NCI-H460 (cell line): ENCODE data around the gene HDC. TPM values are rescaled to one million over a fixed set of nuclear protein-coding genes. Genes with fewer than 3 reads are reported as not detected.

ENCODE experiments used
- DNase-seq: peaks from one replicate; pipeline ENCODE4 v3.0.0-alpha.2; 2016; ENCODE audit warnings: low read depth; ENCODE audit errors: extremely low read depth
- small RNA-seq, 2 experiments: library from RNA; depleted of rRNA; stranded (forward); fragments of <200 nt; gene quantifications; one replicate each; pipeline ENCODE3, GENCODE V24; 2014
- total RNA-seq: library from RNA; depleted of rRNA; stranded (reverse); fragments of >200 nt; shearing (Covaris generic); gene quantifications from 2 replicates; pipeline ENCODE4 v1.2.3, GENCODE V29; 2014; rRNA removed

Gene HDC
- total RNA-seq, 1 experiment from 2014 or later = 0.10 TPM

GRCh38 chr15:50228866-50229265 is 36.7 kb downstream of the HDC start:
- DNase-seq = no peak

- DNase-seq = no peak
Observed at GRCh38 chr15:50227076-50227475, 38.5 kb downstream of the HDC start.

DNA sequence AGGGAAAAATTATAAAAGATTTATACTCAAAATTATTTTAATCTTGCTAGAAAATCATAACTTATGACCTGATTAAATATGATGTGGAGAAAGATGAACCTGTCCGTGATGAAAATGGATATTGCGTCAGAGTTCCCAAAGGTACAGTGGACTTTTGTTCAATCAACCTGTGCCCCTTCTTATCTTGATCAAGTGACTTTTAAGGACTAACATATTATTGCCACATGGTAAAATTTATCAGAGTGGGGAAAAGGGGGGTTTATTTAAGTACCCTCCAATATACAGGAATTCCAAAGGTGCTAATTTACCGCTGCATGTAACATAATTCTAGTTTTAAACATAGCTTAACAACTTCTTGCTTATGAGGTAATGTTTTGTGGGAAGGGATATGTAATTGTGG is 39.6 kb downstream of the HDC start:
- DNase-seq = no peak

DNA sequence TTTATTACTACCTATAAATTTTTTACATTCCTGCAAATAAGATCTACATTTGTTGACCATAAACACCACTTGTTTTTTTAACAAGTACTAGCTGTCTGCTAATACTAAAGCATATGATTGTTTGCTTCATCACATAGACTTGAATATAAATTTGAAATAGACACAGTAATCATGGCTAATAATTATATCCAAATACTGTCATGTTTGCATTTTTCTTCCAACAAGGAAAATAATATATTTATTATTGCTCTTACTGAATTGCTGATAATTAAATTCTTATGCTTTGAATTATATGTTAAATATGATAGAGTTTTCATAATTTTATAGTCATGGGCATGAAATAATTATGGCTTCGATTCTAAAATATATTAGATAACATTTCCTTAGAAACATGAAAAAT is 40.5 kb downstream of the HDC start:
- no peak for DNase-seq

DNA sequence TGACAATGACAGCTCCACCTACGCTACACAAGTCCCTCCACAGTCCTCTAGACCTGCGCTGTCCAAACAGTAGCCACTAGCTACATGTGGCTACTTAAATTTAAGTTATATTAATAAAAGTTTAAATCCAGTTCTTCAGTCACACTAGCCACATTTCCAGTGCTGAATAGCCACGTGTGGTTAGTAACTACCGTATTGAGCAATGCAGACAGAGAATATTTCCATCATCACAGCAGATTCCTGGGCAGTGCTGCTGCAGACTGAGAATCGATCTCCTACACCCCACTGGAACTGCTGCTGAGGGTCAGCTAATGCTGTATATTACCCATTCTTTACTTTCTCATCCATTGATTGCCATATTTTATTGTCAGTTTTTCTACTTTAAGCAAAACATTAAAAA is 40.9 kb downstream of the HDC start:
- no peak for DNase-seq

- DNase-seq = no peak
Observed at GRCh38 chr15:50222181-50222580, 43.3 kb downstream of the HDC start.

DNA sequence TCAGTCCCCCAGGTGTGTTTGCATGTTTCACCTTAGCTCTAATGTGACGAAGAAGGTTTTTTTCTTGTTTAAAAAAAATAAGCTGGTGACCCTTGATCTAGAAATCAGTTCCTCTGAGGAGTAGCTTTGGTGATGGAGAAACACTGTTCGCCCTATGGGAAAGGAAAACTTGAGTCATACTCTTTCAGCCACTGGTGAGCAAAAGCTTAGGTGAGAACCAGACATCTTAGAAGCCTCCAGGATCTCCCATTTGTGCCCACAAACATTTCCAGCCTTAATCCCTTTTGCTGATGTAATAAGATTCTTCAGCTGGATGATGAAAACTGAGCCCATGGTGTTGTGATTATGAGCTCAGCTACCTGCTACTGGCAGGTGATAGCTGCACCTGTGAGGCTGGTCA is 45.7 kb downstream of the HDC start:
- no peak for DNase-seq

- no peak for DNase-seq
Observed at GRCh38 chr15:50218691-50219090, 46.8 kb downstream of the HDC start.

GRCh38 chr15:50218291-50218690 is 47.2 kb downstream of the HDC start:
- no peak for DNase-seq

DNA sequence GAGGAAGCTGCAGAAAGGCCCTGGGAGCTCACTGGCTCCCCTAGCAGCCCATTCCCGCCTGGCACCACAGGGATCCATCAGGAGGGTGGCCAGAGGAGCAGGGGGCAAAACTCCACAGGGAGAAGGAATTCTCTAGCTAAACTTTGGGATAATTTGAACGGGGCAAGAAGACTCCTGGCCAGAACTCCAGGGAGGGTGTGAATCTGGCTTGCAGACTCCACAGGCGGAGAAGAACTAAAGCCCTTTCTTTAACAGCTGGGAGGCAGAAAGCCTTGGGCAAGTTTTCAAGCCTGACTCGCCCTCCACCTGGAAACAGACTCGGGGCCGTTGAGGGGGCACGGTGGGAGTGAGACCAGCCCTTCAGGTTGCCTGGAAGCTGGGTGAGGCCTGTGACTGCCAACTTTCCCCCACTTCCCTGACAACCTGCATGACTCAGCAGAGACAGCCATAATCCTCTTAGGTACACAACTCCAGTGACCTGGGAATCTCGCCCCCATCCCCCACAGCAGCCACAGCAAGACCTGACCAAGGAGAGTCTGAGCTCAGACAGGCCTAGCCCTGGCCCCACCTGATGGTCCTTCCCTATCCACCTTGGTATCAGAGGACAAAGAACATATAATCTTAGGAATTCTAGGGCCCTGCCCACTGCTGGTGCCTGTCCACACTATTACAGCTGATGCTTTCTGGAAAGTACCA is 54.9 kb downstream of the HDC start:
- no peak for DNase-seq

DNA sequence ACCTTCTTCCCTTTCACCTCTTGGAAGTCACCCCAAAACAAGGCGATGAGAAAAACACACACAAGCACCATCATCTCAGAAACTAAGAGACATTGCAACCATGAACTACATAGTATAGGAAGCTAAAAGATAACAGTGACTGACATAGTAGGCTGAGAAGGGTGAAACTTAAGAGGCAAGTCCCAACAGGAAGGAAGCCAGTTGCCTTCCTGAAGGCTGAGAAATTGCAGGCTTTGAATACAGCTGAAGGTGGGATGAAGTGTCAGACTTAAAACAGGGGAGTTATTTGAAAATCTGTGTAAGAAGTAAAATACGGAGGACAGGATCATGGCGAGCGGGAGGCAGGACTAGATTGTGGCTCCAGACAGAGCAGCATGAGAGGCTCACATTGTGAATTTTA is 55.7 kb downstream of the HDC start:
- DNase-seq = no peak

DNA sequence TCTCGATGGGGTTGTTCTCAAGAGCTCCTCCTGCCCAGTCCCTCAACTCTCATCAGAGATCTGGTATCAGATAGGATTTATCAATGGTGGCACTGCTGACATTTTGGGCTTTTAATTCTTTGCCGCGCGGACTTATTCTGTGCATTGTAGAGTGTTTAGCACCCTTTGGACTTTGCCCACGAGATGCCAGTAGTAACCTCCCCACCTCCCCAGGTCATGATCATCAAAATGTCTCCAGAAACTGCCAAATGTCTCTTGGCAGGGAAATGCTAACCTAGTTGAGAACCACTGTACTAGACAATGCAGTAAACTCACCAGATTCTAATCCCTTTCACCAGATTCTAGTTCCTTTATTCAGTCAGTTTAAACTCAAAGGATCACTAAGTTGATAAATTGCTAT is 59.5 kb downstream of the HDC start:
- DNase-seq = no peak

DNA sequence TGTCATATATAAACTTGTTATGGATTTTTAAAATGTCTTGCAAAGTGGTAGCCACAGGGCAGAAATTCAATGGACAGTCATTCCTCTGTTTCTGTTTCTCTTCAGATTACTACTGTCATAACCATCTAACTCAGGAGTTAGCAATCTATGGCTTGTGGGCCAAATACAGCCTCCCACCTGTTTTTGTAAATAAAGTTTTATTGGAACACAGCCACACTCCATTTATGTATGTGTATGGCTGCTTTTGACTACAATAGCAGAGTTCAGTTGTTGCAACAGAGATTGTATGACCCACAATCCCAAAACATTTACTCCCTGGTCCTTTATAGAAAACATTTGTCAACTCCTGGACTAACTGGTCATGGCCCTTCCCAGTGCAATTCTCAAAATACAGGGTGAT is 63.5 kb downstream of the HDC start:
- DNase-seq = no peak

DNA sequence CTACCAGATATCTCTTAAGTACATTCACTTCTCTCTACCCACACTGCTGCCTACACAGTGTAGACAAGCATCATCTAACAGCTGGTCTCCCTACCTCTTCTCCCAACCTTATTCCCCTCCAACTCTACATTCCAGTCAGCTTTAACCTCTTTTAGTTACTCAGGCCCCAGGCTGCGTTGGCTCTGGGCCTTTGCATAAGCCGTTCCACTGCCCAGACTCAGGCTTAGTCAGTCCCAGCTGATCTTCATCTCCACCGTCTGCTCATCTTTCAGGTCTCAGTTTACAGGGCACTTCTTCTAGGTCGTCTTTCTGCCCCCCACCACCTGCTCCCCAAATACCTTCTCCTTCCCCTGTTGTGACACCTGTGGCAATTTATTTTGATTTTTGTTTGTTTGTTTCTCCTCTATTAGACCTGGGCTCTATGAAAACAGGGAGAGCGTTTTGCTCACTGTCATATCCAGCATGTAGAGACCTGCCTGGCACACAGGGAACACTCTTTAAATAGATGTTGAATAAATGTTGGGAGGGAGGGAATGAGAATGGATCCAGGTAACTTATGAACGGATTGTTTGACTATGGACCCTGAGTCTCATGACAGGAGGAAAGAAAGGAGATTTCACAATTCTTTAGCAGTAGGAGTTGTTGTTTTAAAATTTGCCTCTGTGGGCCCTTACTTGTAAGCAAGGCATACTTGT is 72.5 kb downstream of the HDC start:
- no peak for DNase-seq

- no peak for DNase-seq
Observed at GRCh38 chr15:50192164-50192563, 73.4 kb downstream of the HDC start.

Small RNA genes within 50 kb of the gene (small RNA-seq; reads per million reads assigned to genes)
- 0 reads per million in 2 experiments for gene RF00019

Other genes with a start within 250 kb of the HDC start
- gene ATP8B4, start 146.5 kb downstream of the HDC start, total RNA-seq = 2.8 and 4.2 TPM in 2 replicates
- 18.7 and 20.0 TPM in 2 replicates for gene SLC27A2, start 83.5 kb downstream of the HDC start, total RNA-seq
- 68.2 and 71.1 TPM in 2 replicates for gene GABPB1, start 89.5 kb upstream of the HDC start, total RNA-seq
- 67.9 and 69.2 TPM in 2 replicates for gene USP8, start 158.7 kb upstream of the HDC start, total RNA-seq